HEK293 (cell line): Measurements from ENCODE around the gene SYTL3.

ENCODE experiments used
- CTCF ChIA-PET: fragments of 350-600 bp; formaldehyde crosslinking; extraction: SDS; loops from one replicate; lab custom pipeline; 2021; ENCODE audit warnings: antibody characterized with exemption; lab: Yijun Ruan, JAX
- POLR2A ChIA-PET: fragments of 300-600 bp; formaldehyde crosslinking; extraction: SDS; loops from one replicate; lab custom pipeline; 2020; ENCODE audit warnings: antibody characterized with exemption, inconsistent platforms; lab: Yijun Ruan, JAX
- H3K27ac ChIP-seq: fragments of 200-500 bp; sonication (Bioruptor generic); 2 replicates; pipeline ENCODE4 v1.5.1; 2014; ENCODE audit warnings: low read depth, low read length, control low read depth, inconsistent platforms; ENCODE audit errors: extremely low read depth
- H3K36me3 ChIP-seq, 2 experiments: fragments of 200-500 bp in 1 of 2; sonication (Bioruptor generic) in 1 of 2; 1 replicate in 1 of 2; 2 replicates in 1 of 2; pipeline ENCODE4 v1.5.1; 2014 to 2017; ENCODE audit warnings: inconsistent platforms in 2 of 2, low read length in 2 of 2; ENCODE audit not compliant: control insufficient read depth in 2 of 2, insufficient read depth in 1 of 2
- H3K4me1 ChIP-seq: fragments of 200-500 bp; sonication (Bioruptor generic); 2 replicates; pipeline ENCODE4 v1.5.1; 2014; ENCODE audit warnings: mild to moderate bottlenecking, low read length, inconsistent platforms; ENCODE audit not compliant: control insufficient read depth, insufficient read depth
- H3K4me3 ChIP-seq: 2 replicates; pipeline ENCODE4 v1.5.1; 2011; ENCODE audit warnings: low read depth, mild to moderate bottlenecking, control low read depth, low read length, moderate library complexity
- H3K9me3 ChIP-seq: fragments of 200-500 bp; sonication (Bioruptor generic); 2 replicates; pipeline ENCODE4 v1.5.1; 2014; ENCODE audit warnings: low read depth, low read length, inconsistent platforms; ENCODE audit not compliant: control insufficient read depth, insufficient read depth
- AEBP2 ChIP-seq: fragments of 450-650 bp; formaldehyde crosslinking; IDR thresholded peaks from 2 replicates; pipeline ENCODE4 v1.5.1; 2016; ENCODE audit warnings: missing biosample characterization, missing genetic modification characterization, borderline replicate concordance
- CTCF ChIP-seq: fragments of 450-650 bp; formaldehyde crosslinking; IDR thresholded peaks from 2 replicates; pipeline ENCODE4 v1.5.1; 2016; ENCODE audit warnings: missing biosample characterization, missing genetic modification characterization
- FEZF1 ChIP-seq: fragments of 450-650 bp; formaldehyde crosslinking; IDR thresholded peaks from 2 replicates; pipeline ENCODE4 v1.5.1; 2016; ENCODE audit warnings: missing biosample characterization, missing genetic modification characterization
- SCRT2 ChIP-seq: fragments of 450-650 bp; formaldehyde crosslinking; IDR thresholded peaks from 2 replicates; pipeline ENCODE4 v1.5.1; 2016; ENCODE audit warnings: missing biosample characterization, missing genetic modification characterization
- YY2 ChIP-seq: fragments of 450-650 bp; formaldehyde crosslinking; IDR thresholded peaks from 2 replicates; pipeline ENCODE4 v1.5.1; 2016; ENCODE audit warnings: missing biosample characterization, missing genetic modification characterization
- ZBTB8A ChIP-seq: fragments of 450-650 bp; formaldehyde crosslinking; IDR thresholded peaks from 2 replicates; pipeline ENCODE4 v1.5.1; 2016; ENCODE audit warnings: missing biosample characterization, missing genetic modification characterization
- ZFP37 ChIP-seq: fragments of 450-650 bp; formaldehyde crosslinking; IDR thresholded peaks from 2 replicates; pipeline ENCODE4 v1.5.1; 2016; ENCODE audit warnings: missing biosample characterization, missing genetic modification characterization
- ZIC2 ChIP-seq: fragments of 450-650 bp; formaldehyde crosslinking; IDR thresholded peaks from 2 replicates; pipeline ENCODE4 v1.5.1; 2016; ENCODE audit warnings: missing biosample characterization, missing genetic modification characterization
- ZNF114 ChIP-seq: fragments of 450-650 bp; formaldehyde crosslinking; IDR thresholded peaks from 2 replicates; pipeline ENCODE4 v1.5.0; 2017; ENCODE audit warnings: missing biosample characterization, missing genetic modification characterization
- ZNF169 ChIP-seq: fragments of 450-650 bp; formaldehyde crosslinking; IDR thresholded peaks from 2 replicates; pipeline ENCODE4 v1.5.1; 2016; ENCODE audit warnings: missing biosample characterization, missing genetic modification characterization
- ZNF18 ChIP-seq: fragments of 450-650 bp; formaldehyde crosslinking; IDR thresholded peaks from 2 replicates; pipeline ENCODE4 v1.5.1; 2016; ENCODE audit warnings: missing biosample characterization, missing genetic modification characterization
- ZNF19 ChIP-seq: fragments of 450-650 bp; formaldehyde crosslinking; IDR thresholded peaks from 2 replicates; pipeline ENCODE4; 2016; ENCODE audit warnings: missing biosample characterization, missing genetic modification characterization, low read depth
- ZNF266 ChIP-seq: fragments of 450-650 bp; formaldehyde crosslinking; IDR thresholded peaks from 2 replicates; pipeline ENCODE4 v1.5.1; 2016; ENCODE audit warnings: missing biosample characterization, missing genetic modification characterization, low read depth
- ZNF280D ChIP-seq: fragments of 450-650 bp; formaldehyde crosslinking; IDR thresholded peaks from 2 replicates; pipeline ENCODE4 v1.5.1; 2016; ENCODE audit warnings: missing biosample characterization, missing genetic modification characterization
- ZNF398 ChIP-seq: fragments of 450-650 bp; formaldehyde crosslinking; IDR thresholded peaks from 2 replicates; pipeline ENCODE4 v1.5.1; 2017; ENCODE audit warnings: missing biosample characterization, missing genetic modification characterization
- ZNF416 ChIP-seq: fragments of 450-650 bp; formaldehyde crosslinking; IDR thresholded peaks from 2 replicates; pipeline ENCODE4 v1.5.1; 2016; ENCODE audit warnings: missing biosample characterization, missing genetic modification characterization
- ZNF423 ChIP-seq: fragments of 450-650 bp; formaldehyde crosslinking; IDR thresholded peaks from 2 replicates; pipeline ENCODE4 v1.5.1; 2016; ENCODE audit warnings: missing biosample characterization, missing genetic modification characterization
- ZNF530 ChIP-seq: fragments of 450-650 bp; formaldehyde crosslinking; IDR thresholded peaks from 2 replicates; pipeline ENCODE4 v1.5.1; 2016; ENCODE audit warnings: low read depth, missing biosample characterization, missing genetic modification characterization
- ZNF561 ChIP-seq: fragments of 450-650 bp; IDR thresholded peaks from 2 replicates; pipeline ENCODE4 v1.5.1; 2018; ENCODE audit warnings: missing biosample characterization, missing genetic modification characterization, borderline replicate concordance
- ZNF747 ChIP-seq: fragments of 450-650 bp; formaldehyde crosslinking; IDR thresholded peaks from 2 replicates; pipeline ENCODE4 v1.5.1; 2016; ENCODE audit warnings: missing biosample characterization, missing genetic modification characterization
- ZSCAN16 ChIP-seq: fragments of 450-650 bp; formaldehyde crosslinking; IDR thresholded peaks from 2 replicates; pipeline ENCODE4 v1.5.1; 2016; ENCODE audit warnings: missing biosample characterization, missing genetic modification characterization

Gene SYTL3

GRCh38 chr6:158751224-158751623, 101.4 kb downstream of the SYTL3 start:
- Histone ChIP-seq H3K4me1 (no peaks in the 10 kb centered on the region), H3K36me3 (no peaks in the 10 kb centered on the region), H3K4me3 (no peak overlapping the region), H3K9me3 (no peaks in the 10 kb centered on the region), H3K27ac (no peak overlapping the region)
- POLR2A ChIA-PET, result no interaction called here
- no peak for TF ChIP-seq YY2
- no peak for TF ChIP-seq ZNF416
- no peak for TF ChIP-seq ZNF747 (tag by site-specific recombination)
- TF ChIP-seq FEZF1, result no peak
- CTCF ChIA-PET, result interaction anchor here (0.7 kb wide), 2 partner anchors 150 to 297 kb away, joined by 3 read pairs; no protein-coding TSS in a partner anchor

- H3K36me3 ChIP-seq, result no peaks in the 10 kb centered on the region
- no peak overlapping the region for H3K27ac ChIP-seq
- POLR2A ChIA-PET, result interaction anchor here (1.1 kb wide), 1 partner anchor 11 kb away, joined by 3 read pairs; no protein-coding TSS in a partner anchor
- no peaks in the 10 kb centered on the region for H3K9me3 ChIP-seq
- no peak overlapping the region for H3K4me3 ChIP-seq
- TF ChIP-seq SCRT2, result peak; percentile 43; the same call in 1 of the 2 replicates
- TF ChIP-seq ZNF561 (tag by site-specific recombination), result no peak
- H3K4me1 ChIP-seq, result no peaks in the 10 kb centered on the region
- CTCF ChIA-PET, result no interaction called here
These were observed 102.1 kb downstream of the SYTL3 start for GRCh38 chr6:158751921-158752320.

GRCh38 chr6:158752613-158753012, 102.8 kb downstream of the SYTL3 start:
- Histone ChIP-seq H3K36me3 (no peaks in the 10 kb centered on the region), H3K27ac (no peak overlapping the region), H3K4me3 (no peak overlapping the region), H3K9me3 (no peaks in the 10 kb centered on the region), H3K4me1 (no peaks in the 10 kb centered on the region)
- TF ChIP-seq ZNF19 (tag by site-specific recombination), result no peak
- TF ChIP-seq ZIC2 (tag by site-specific recombination), result peak; percentile 43; the same call in 1 of the 2 replicates
- TF ChIP-seq ZBTB8A (tag by site-specific recombination), result 0 out of 2 replicates have a peak, but pooled peaks have one; percentile 17
- TF ChIP-seq ZFP37 (tag by site-specific recombination), result no peak
- no peak for TF ChIP-seq AEBP2 (tag by site-specific recombination)
- no peak for TF ChIP-seq ZNF280D (tag by site-specific recombination)
- 0 out of 2 replicates have a peak, but pooled peaks have one; percentile 15 for TF ChIP-seq CTCF (tag by site-specific recombination)
- 0 out of 2 replicates have a peak, but pooled peaks have one; percentile 25 for TF ChIP-seq ZNF423 (tag by site-specific recombination)
- no peak for TF ChIP-seq ZNF530 (tag by site-specific recombination)
- no peak for TF ChIP-seq ZNF18 (tag by site-specific recombination)
- no peak for TF ChIP-seq ZNF266 (tag by site-specific recombination)
- TF ChIP-seq ZSCAN16 (tag by site-specific recombination), result no peak
- no peak for TF ChIP-seq ZNF398
- no peak for TF ChIP-seq ZNF114
- TF ChIP-seq ZNF169 (tag by site-specific recombination), result no peak
- CTCF ChIA-PET, result interaction anchor here (0.6 to 0.7 kb wide), 3 partner anchors 33 to 210 kb away, joined by 3 read pairs; no protein-coding TSS in a partner anchor
- POLR2A ChIA-PET, result interaction anchor here (0.7 to 1.1 kb wide), 3 partner anchors 10 to 248 kb away, joined by 3 read pairs; partner anchors contain the start of gene RSPH3
